ENCODE data around the gene NDUFC1. TPM values are rescaled to one million over a fixed set of nuclear protein-coding genes. Genes with fewer than 3 reads are reported as not detected.

NDUFC1 gene
- polyA plus RNA-seq, 1 donor (not counting 4 experiments of a cell fraction or from before 2014, with no cell fraction given): 52.1 TPM

DNA sequence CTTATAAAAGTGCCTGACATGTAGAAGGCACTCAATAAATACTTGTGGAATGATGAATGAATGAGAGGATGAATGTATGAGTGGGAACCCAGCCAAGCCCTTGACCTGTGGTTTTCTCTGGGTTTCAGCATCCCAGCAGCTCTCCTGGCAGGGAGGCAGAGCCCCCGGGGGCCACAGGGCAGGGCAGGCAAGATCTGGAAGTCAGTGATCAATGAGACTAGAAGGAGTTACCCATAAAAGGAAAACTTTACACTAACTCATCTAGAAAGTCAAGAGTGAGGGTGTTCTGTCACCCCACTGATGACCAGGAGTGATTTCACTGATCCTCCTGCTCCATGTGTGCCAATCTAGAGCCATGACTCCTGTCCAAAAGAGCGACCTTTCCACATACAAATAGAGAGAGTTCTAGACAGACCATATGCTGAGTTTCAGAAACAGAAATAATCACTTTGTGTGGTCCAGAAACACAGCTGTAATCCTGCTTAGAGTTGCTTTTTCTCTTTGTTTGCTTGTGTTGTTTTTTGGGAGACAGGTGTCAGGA, 59.7 kb downstream of the NDUFC1 start:
- Histone ChIP-seq H3K9ac (ENCODE audit: control insufficient read depth, extremely low read depth, insufficient read depth, low read length) (peak overlapping the region; percentile 61), H3K4me3 (ENCODE audit: control insufficient read depth in 2 of 3, extremely low read depth in 1 of 3, insufficient read depth in 2 of 3, low read depth in 1 of 3, low read length in 3 of 3) (no peak overlapping the region), H2AFZ (ENCODE audit: control insufficient read depth, low read length) (no peak overlapping the region), H3K79me2 (ENCODE audit: control insufficient read depth, insufficient read depth, low read length) (no peaks in the 10 kb centered on the region), H3K36me3 (ENCODE audit: control insufficient read depth in 2 of 2, extremely low read depth in 1 of 2, insufficient read depth in 2 of 2, low read length in 2 of 2) (no peaks in the 10 kb centered on the region), H3K27ac (ENCODE audit: control insufficient read depth, insufficient read depth, low read length) (peak overlapping the region; percentile 64), H3K9me3 (ENCODE audit: control insufficient read depth, low read depth, low read length) (no peaks in the 10 kb centered on the region), H3K27me3 (ENCODE audit: control insufficient read depth, extremely low read depth, insufficient read depth, low read length) (no peaks in the 10 kb centered on the region), H3K9me1 (ENCODE audit: control insufficient read depth, extremely low read depth, insufficient read depth, low read length) (no peaks in the 10 kb centered on the region), H3K4me1 (ENCODE audit: control insufficient read depth, extremely low read depth, insufficient read depth, low read length) (peaks cover 36% of the 10 kb centered on the region), H4K20me1 (ENCODE audit: control insufficient read depth, extremely low read depth, insufficient read depth, low read length) (no peaks in the 10 kb centered on the region), H3K4me2 (ENCODE audit: control insufficient read depth, extremely low read depth, insufficient read depth, low read depth, low read length) (peak overlapping the region; percentile 13)
- FAIRE-seq (peak; percentile 43), DNase-seq (ENCODE audit: low read depth, low spot score) (no peak)
- dilution Hi-C loops (cut with MboI; ENCODE audit: extremely low pct_ligation_motif_present, low sequenced_read_pairs): no loop called here
- TF ChIP-seq, protein P1, sequence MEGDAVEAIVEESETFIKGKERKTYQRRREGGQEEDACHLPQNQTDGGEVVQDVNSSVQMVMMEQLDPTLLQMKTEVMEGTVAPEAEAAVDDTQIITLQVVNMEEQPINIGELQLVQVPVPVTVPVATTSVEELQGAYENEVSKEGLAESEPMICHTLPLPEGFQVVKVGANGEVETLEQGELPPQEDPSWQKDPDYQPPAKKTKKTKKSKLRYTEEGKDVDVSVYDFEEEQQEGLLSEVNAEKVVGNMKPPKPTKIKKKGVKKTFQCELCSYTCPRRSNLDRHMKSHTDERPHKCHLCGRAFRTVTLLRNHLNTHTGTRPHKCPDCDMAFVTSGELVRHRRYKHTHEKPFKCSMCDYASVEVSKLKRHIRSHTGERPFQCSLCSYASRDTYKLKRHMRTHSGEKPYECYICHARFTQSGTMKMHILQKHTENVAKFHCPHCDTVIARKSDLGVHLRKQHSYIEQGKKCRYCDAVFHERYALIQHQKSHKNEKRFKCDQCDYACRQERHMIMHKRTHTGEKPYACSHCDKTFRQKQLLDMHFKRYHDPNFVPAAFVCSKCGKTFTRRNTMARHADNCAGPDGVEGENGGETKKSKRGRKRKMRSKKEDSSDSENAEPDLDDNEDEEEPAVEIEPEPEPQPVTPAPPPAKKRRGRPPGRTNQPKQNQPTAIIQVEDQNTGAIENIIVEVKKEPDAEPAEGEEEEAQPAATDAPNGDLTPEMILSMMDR (optimal IDR thresholded peaks at IDR 0.05 in 1 of 3, IDR thresholded peaks at IDR 0.05 in 1 of 3, conservative IDR thresholded peaks at IDR 0.05 in 1 of 3; ENCODE audit: extremely low read depth in 1 of 3, insufficient read depth in 2 of 3, low read length in 3 of 3): no peak
- no peak for TF ChIP-seq EZH2 (IDR thresholded peaks at IDR 0.05; ENCODE audit: low read length)

DNA sequence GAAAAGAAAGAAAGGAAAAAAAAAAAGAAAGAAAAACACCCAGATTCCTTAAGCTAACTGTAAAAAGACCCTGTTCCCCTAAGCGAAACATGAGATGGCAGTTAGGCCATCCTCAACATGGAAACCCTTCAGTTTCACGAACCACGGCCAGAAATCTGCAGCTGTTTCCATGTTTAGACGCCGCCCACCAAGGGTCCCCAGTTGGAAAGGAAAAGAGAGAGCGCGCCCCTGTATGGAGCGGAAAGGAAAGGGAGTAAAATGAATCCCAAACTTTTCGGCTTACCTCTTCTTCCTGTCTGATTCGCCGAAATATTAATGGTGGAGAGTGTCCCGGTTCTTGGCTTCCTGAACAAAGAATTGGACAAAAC, 60.5 kb downstream of the NDUFC1 start:
- Histone ChIP-seq H2AFZ (ENCODE audit: control insufficient read depth, low read length) (no peak overlapping the region), H3K79me2 (ENCODE audit: control insufficient read depth, insufficient read depth, low read length) (no peaks in the 10 kb centered on the region), H3K4me1 (ENCODE audit: control insufficient read depth, extremely low read depth, insufficient read depth, low read length) (peaks cover 36% of the 10 kb centered on the region), H3K27me3 (ENCODE audit: control insufficient read depth, extremely low read depth, insufficient read depth, low read length) (no peaks in the 10 kb centered on the region), H3K9ac (ENCODE audit: control insufficient read depth, extremely low read depth, insufficient read depth, low read length) (no peak overlapping the region), H3K9me1 (ENCODE audit: control insufficient read depth, extremely low read depth, insufficient read depth, low read length) (no peaks in the 10 kb centered on the region), H3K9me3 (ENCODE audit: control insufficient read depth, low read depth, low read length) (no peaks in the 10 kb centered on the region), H3K36me3 (ENCODE audit: control insufficient read depth in 2 of 2, extremely low read depth in 1 of 2, insufficient read depth in 2 of 2, low read length in 2 of 2) (no peaks in the 10 kb centered on the region), H3K27ac (ENCODE audit: control insufficient read depth, insufficient read depth, low read length) (no peak overlapping the region), H4K20me1 (ENCODE audit: control insufficient read depth, extremely low read depth, insufficient read depth, low read length) (no peaks in the 10 kb centered on the region), H3K4me2 (ENCODE audit: control insufficient read depth, extremely low read depth, insufficient read depth, low read depth, low read length) (no peak overlapping the region), H3K4me3 (ENCODE audit: control insufficient read depth in 2 of 3, extremely low read depth in 1 of 3, insufficient read depth in 2 of 3, low read depth in 1 of 3, low read length in 3 of 3) (no peak overlapping the region)
- TF ChIP-seq, protein P1 (optimal IDR thresholded peaks at IDR 0.05 in 1 of 3, IDR thresholded peaks at IDR 0.05 in 1 of 3, conservative IDR thresholded peaks at IDR 0.05 in 1 of 3; ENCODE audit: extremely low read depth in 1 of 3, insufficient read depth in 2 of 3, low read length in 3 of 3): no peak
- no peak for TF ChIP-seq EZH2 (IDR thresholded peaks at IDR 0.05; ENCODE audit: low read length)
- no peak for DNase-seq (ENCODE audit: low read depth, low spot score)
- no peak for FAIRE-seq
- dilution Hi-C loops (cut with MboI; ENCODE audit: extremely low pct_ligation_motif_present, low sequenced_read_pairs): no loop called here

All from keratinocyte (primary cell).